Endothelial cell of umbilical vein (primary cell): Measurements from ENCODE around the gene BOLA2B.

Experiments
- CTCF ChIP-seq, 2 donors: IDR thresholded peaks; 1 replicate in 1 of 2; 2 replicates in 1 of 2; pipeline ENCODE4 v1.5.1; 2011; ENCODE audit warnings: low read length in 2 of 2, mild to moderate bottlenecking in 2 of 2, moderate library complexity in 2 of 2, control low read depth in 1 of 2, inconsistent platforms in 1 of 2, low read depth in 1 of 2; ENCODE audit not compliant: insufficient read depth in 1 of 2; ENCODE audit errors: extremely low read depth in 1 of 2
- EZH2 ChIP-seq: IDR thresholded peaks from 2 replicates; pipeline ENCODE4 v1.6.1; 2012; ENCODE audit warnings: borderline replicate concordance, low read depth, mild to moderate bottlenecking, moderate library complexity, low read length, inconsistent platforms; ENCODE audit not compliant: severe bottlenecking
- GATA2 ChIP-seq: IDR thresholded peaks from 2 replicates; pipeline ENCODE4 v1.7.0; 2011; ENCODE audit warnings: low read depth, mild to moderate bottlenecking, moderate library complexity, mixed read lengths, low read length; ENCODE audit not compliant: insufficient read length, insufficient read depth
- JUN ChIP-seq: IDR thresholded peaks from 2 replicates; pipeline ENCODE4 v1.6.1; 2011; ENCODE audit warnings: borderline replicate concordance, low read depth; ENCODE audit not compliant: insufficient read length, insufficient read depth
- MAX ChIP-seq: IDR thresholded peaks from 2 replicates; pipeline ENCODE4 v1.6.1; 2011; ENCODE audit not compliant: insufficient read depth, insufficient read length
- MYC ChIP-seq: IDR thresholded peaks from one replicate; pipeline ENCODE4 v1.6.1; 2011; ENCODE audit warnings: mild to moderate bottlenecking, low read depth, low read length
- POLR2A ChIP-seq: IDR thresholded peaks from 2 replicates; pipeline ENCODE4 v1.6.1; 2012; ENCODE audit warnings: low read depth, mild to moderate bottlenecking, control low read depth, low read length
- POLR2AphosphoS5 ChIP-seq: IDR thresholded peaks from 2 replicates; pipeline ENCODE4 v1.6.1; 2012; ENCODE audit warnings: low read depth, mild to moderate bottlenecking, control low read depth, low read length, moderate library complexity; ENCODE audit not compliant: insufficient read depth

- TF ChIP-seq POLR2A (no peak), POLR2AphosphoS5 (no peak), CTCF (IDR thresholded peaks at IDR 0.05; ENCODE audit: extremely low read depth in 1 of 2, insufficient read depth in 1 of 2, low read depth in 1 of 2, low read length in 2 of 2) (no peak), EZH2 (no peak), JUN (no peak), GATA2 (no peak), MYC (no peak), MAX (no peak)
These were observed 13.5 kb downstream of the BOLA2B start for GRCh38 chr16:30179931-30180330.
